DOHH2 (cell line): ENCODE results near the gene SNX17.
"Not testable (repeated sequence)": the region's sequence is repeated elsewhere in the genome, so short reads cannot be mapped to it uniquely, and the experiment has no call there.

Experiments
- H3F3A ChIP-seq: fragments of 200-600 bp; sonication (generic), shearing (Covaris generic); 2 replicates; pipeline ENCODE4 v1.6.0; 2016; ENCODE audit warnings: antibody characterized with exemption, mild to moderate bottlenecking; ENCODE audit not compliant: control insufficient read depth, insufficient read depth
- H3K27ac ChIP-seq: fragments of 200-600 bp; sonication (generic); 2 replicates; pipeline ENCODE4 v1.5.1; 2014; ENCODE audit warnings: low read depth, mild to moderate bottlenecking, low read length, moderate library complexity
- H3K27me3 ChIP-seq: fragments of 200-600 bp; sonication (generic); 2 replicates; pipeline ENCODE4 v1.6.1; 2014; ENCODE audit warnings: mild to moderate bottlenecking, low read length, mixed read lengths; ENCODE audit not compliant: control insufficient read depth
- H3K36me3 ChIP-seq: fragments of 200-600 bp; sonication (generic); 2 replicates; pipeline ENCODE4 v1.6.1; 2014; ENCODE audit warnings: mild to moderate bottlenecking, low read length, moderate library complexity, mixed read lengths; ENCODE audit not compliant: control insufficient read depth
- H3K4me1 ChIP-seq: fragments of 200-600 bp; sonication (generic); 2 replicates; pipeline ENCODE4 v1.6.1; 2014; ENCODE audit warnings: mild to moderate bottlenecking, low read length, mixed read lengths; ENCODE audit not compliant: control insufficient read depth
- H3K4me2 ChIP-seq: fragments of 200-600 bp; sonication (generic); 2 replicates; pipeline ENCODE4 v1.6.0; 2014; ENCODE audit warnings: mild to moderate bottlenecking, low read length, moderate library complexity
- H3K4me3 ChIP-seq: fragments of 200-600 bp; sonication (generic); 2 replicates; pipeline ENCODE4 v1.5.1; 2014; ENCODE audit warnings: mild to moderate bottlenecking, low read length, mixed read lengths
- H3K79me2 ChIP-seq: fragments of 200-600 bp; sonication (generic); 2 replicates; pipeline ENCODE4 v1.6.1; 2014; ENCODE audit warnings: mild to moderate bottlenecking, low read length, mixed read lengths; ENCODE audit not compliant: control insufficient read depth
- H3K9me2 ChIP-seq: fragments of 200-600 bp; sonication (generic); replicated peaks from 2 replicates; pipeline ENCODE4 v1.6.1; 2014; ENCODE audit warnings: mild to moderate bottlenecking, low read length, mixed read lengths; ENCODE audit not compliant: control insufficient read depth
- H3K9me3 ChIP-seq: fragments of 200-600 bp; sonication (generic); 2 replicates; pipeline ENCODE4 v1.6.1; 2014; ENCODE audit warnings: antibody characterized with exemption, low read length, mixed read lengths; ENCODE audit not compliant: control insufficient read depth, insufficient read depth
- H4K20me1 ChIP-seq: fragments of 200-600 bp; sonication (generic); 2 replicates; pipeline ENCODE4 v1.6.0; 2014; ENCODE audit warnings: low read depth, mild to moderate bottlenecking, antibody characterized with exemption, low read length, moderate library complexity; ENCODE audit not compliant: control insufficient read depth, insufficient read depth
- CTCF ChIP-seq: fragments of 200-600 bp; sonication (generic); IDR thresholded peaks from one replicate; pipeline ENCODE4 v1.5.1; 2014; ENCODE audit warnings: antibody characterized with exemption, mild to moderate bottlenecking, low read depth, low read length; ENCODE audit not compliant: poor library complexity, severe bottlenecking
- EZH2phosphoT487 ChIP-seq: fragments of 200-600 bp; sonication (generic); IDR thresholded peaks from 2 replicates; pipeline ENCODE4 v1.6.1; 2017; ENCODE audit warnings: borderline replicate concordance, mild to moderate bottlenecking, antibody characterized with exemption, low read length, moderate library complexity, mixed read lengths

The SNX17 gene

GRCh38 chr2:27421660-27422250 is 51.3 kb downstream of the SNX17 start:
- H3K9me3 ChIP-seq = no peaks in the 10 kb centered on the region
- H3K79me2 ChIP-seq = no peaks in the 10 kb centered on the region
- no peak overlapping the region for H3K4me2 ChIP-seq
- no peaks in the 10 kb centered on the region for H3K36me3 ChIP-seq
- no peak overlapping the region for H3K4me3 ChIP-seq
- no peak overlapping the region for H3K27ac ChIP-seq
- H3K9me2 ChIP-seq = no peaks in the 10 kb centered on the region
- no peaks in the 10 kb centered on the region for H4K20me1 ChIP-seq
- no peaks in the 10 kb centered on the region for H3F3A ChIP-seq
- TF ChIP-seq EZH2phosphoT487 (no peak), CTCF (no peak)
- no peaks in the 10 kb centered on the region for H3K27me3 ChIP-seq
- no peaks in the 10 kb centered on the region for H3K4me1 ChIP-seq

- H3K9me3 ChIP-seq = no peaks in the 10 kb centered on the region
- H3K4me1 ChIP-seq = peaks cover 6% of the 10 kb centered on the region
- H3K27ac ChIP-seq = no peak overlapping the region
- no peak overlapping the region for H3K4me2 ChIP-seq
- H3K79me2 ChIP-seq = no peaks in the 10 kb centered on the region
- TF ChIP-seq EZH2phosphoT487 (no peak), CTCF (no peak)
- H3K9me2 ChIP-seq = no peaks in the 10 kb centered on the region
- H4K20me1 ChIP-seq = no peaks in the 10 kb centered on the region
- H3K4me3 ChIP-seq = no peak overlapping the region
- H3K36me3 ChIP-seq = no peaks in the 10 kb centered on the region
- no peaks in the 10 kb centered on the region for H3F3A ChIP-seq
- no peaks in the 10 kb centered on the region for H3K27me3 ChIP-seq
Measured at GRCh38 chr2:27422958-27423357, 52.5 kb downstream of the SNX17 start.

- not testable (repeated sequence) for H3K27ac ChIP-seq, H3K4me2 ChIP-seq, H3K9me2 ChIP-seq, H3K36me3 ChIP-seq, H3K4me3 ChIP-seq, H3K9me3 ChIP-seq, H3F3A ChIP-seq, H4K20me1 ChIP-seq, H3K27me3 ChIP-seq
- Histone ChIP-seq H3K4me1 (peaks cover 15% of the 10 kb centered on the region), H3K79me2 (peaks cover 11% of the 10 kb centered on the region)
Measured at GRCh38 chr2:27425039-27425438, 54.6 kb downstream of the SNX17 start.
